ENCODE data around the gene C5orf63. TPM values are rescaled to one million over a fixed set of nuclear protein-coding genes. Genes with fewer than 3 reads are reported as not detected.

Gene C5orf63
- total and polyA plus RNA-seq, 2 experiments from 2014 or later: 6.8 to 10.5 TPM

DNA sequence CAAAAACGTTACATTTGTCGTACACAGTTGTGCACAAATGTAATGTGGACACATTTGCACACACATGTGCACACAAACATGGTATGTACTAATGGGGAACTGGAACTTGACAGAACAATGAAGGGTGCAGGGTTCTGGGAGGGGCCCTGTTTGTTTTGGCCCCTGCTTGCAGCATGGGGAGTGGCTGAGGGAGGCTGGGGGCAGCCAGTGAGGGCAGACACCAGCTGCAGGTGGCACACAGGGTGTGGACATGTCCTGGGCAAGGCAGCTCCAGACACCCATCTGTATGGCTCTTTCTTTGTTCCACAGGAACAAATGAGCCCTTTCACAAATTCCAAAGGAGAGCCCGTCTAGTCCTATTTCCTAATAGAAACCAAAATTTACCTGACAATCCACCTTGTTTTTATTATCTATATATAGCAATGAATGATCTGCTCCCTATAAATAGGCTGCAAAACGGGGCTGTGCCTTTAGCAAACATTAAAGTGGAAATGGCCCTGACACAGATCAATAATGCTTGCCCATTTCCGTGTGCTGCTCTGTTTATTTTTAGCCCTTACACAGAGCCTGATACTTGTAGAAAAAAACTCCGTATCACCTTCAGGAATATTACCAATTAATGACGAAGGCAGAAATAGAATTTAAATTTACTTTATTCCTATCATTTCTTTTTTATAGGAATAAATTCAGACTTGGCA lies 69.4 kb downstream of the C5orf63 start:
- H3K27me3 Mint-ChIP-seq (ENCODE audit: insufficient read depth, low read depth, poor library complexity): peaks cover 6% of the 10 kb centered on the region
- H3K4me1 Mint-ChIP-seq: peaks cover 6% of the 10 kb centered on the region; the same call in 2 of the 3 replicates
- no peak overlapping the region for H3K4me3 Mint-ChIP-seq
- H3K4me1 ChIP-seq (ENCODE audit: insufficient read depth): no peaks in the 10 kb centered on the region; the same call in 1 of the 2 replicates
- H3K36me3 ChIP-seq (ENCODE audit: insufficient read depth): no peaks in the 10 kb centered on the region
- no peak overlapping the region for H2AFZ ChIP-seq
- H3K9me2 ChIP-seq (ENCODE audit: insufficient read depth): no peaks in the 10 kb centered on the region
- ATAC-seq (no peak), DNase-seq (ENCODE audit: low spot score) (no peak)
- H3F3A ChIP-seq (replicated peaks; ENCODE audit: low read depth): no peaks in the 10 kb centered on the region
- H3K27ac Mint-ChIP-seq: no peak overlapping the region
- no peak overlapping the region for H3K27ac ChIP-seq (ENCODE audit: low read depth)
- H3K9me3 Mint-ChIP-seq: no peaks in the 10 kb centered on the region
- H3K79me2 ChIP-seq (replicated peaks; ENCODE audit: insufficient read depth): no peaks in the 10 kb centered on the region
- no peak overlapping the region for H3K4me2 ChIP-seq
- H3K36me3 Mint-ChIP-seq (ENCODE audit: low read depth): no peaks in the 10 kb centered on the region; the same call in 2 of the 3 replicates
- TF ChIP-seq, protein P1, sequence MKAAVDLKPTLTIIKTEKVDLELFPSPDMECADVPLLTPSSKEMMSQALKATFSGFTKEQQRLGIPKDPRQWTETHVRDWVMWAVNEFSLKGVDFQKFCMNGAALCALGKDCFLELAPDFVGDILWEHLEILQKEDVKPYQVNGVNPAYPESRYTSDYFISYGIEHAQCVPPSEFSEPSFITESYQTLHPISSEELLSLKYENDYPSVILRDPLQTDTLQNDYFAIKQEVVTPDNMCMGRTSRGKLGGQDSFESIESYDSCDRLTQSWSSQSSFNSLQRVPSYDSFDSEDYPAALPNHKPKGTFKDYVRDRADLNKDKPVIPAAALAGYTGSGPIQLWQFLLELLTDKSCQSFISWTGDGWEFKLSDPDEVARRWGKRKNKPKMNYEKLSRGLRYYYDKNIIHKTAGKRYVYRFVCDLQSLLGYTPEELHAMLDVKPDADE (IDR thresholded peaks at IDR 0.05): no peak
- no peak for TF ChIP-seq ZNF114 (CRISPR knock-in tag; IDR thresholded peaks at IDR 0.05)
- TF ChIP-seq CREB1 (CRISPR knock-in tag; IDR thresholded peaks at IDR 0.05; ENCODE audit: low read depth): no peak
- no peak for TF ChIP-seq STAT1 (IDR thresholded peaks at IDR 0.05; ENCODE audit: unreplicated experiment)
- no peak for TF ChIP-seq POLR2AphosphoS5 (IDR thresholded peaks at IDR 0.05; ENCODE audit: low read depth)
- TF ChIP-seq REST (IDR thresholded peaks at IDR 0.05; ENCODE audit: unreplicated experiment): no peak
- TF ChIP-seq, protein P2, sequence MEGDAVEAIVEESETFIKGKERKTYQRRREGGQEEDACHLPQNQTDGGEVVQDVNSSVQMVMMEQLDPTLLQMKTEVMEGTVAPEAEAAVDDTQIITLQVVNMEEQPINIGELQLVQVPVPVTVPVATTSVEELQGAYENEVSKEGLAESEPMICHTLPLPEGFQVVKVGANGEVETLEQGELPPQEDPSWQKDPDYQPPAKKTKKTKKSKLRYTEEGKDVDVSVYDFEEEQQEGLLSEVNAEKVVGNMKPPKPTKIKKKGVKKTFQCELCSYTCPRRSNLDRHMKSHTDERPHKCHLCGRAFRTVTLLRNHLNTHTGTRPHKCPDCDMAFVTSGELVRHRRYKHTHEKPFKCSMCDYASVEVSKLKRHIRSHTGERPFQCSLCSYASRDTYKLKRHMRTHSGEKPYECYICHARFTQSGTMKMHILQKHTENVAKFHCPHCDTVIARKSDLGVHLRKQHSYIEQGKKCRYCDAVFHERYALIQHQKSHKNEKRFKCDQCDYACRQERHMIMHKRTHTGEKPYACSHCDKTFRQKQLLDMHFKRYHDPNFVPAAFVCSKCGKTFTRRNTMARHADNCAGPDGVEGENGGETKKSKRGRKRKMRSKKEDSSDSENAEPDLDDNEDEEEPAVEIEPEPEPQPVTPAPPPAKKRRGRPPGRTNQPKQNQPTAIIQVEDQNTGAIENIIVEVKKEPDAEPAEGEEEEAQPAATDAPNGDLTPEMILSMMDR (conservative IDR thresholded peaks at IDR 0.05; ENCODE audit: low read depth in 2 of 2): no peak
- no peak for TF ChIP-seq EZH2phosphoT487 (IDR thresholded peaks at IDR 0.05; ENCODE audit: unreplicated experiment)
- no peak for TF ChIP-seq EZH2 (IDR thresholded peaks at IDR 0.05; ENCODE audit: low read depth, unreplicated experiment)
- no peak for TF ChIP-seq ZNF331 (CRISPR knock-in tag; IDR thresholded peaks at IDR 0.05; ENCODE audit: low read depth)
- no peak for TF ChIP-seq NANOG (IDR thresholded peaks at IDR 0.05; ENCODE audit: borderline replicate concordance)
- TF ChIP-seq JUNB (IDR thresholded peaks at IDR 0.05; ENCODE audit: unreplicated experiment): no peak
- no peak for TF ChIP-seq ZNF462 (CRISPR knock-in tag; IDR thresholded peaks at IDR 0.05)
- H3K4me3 ChIP-seq: no peak overlapping the region
- H4K20me1 ChIP-seq (replicated peaks; ENCODE audit: insufficient read depth): 0 out of 2 replicates have a peak, but pooled peaks cover 3% of the 10 kb centered on the region
- H3K27me3 ChIP-seq (ENCODE audit: insufficient read depth): no peaks in the 10 kb centered on the region
